Posterior vena cava (tissue), 2 donors: Measurements from ENCODE around the gene IGSF23. TPM values are rescaled to one million over a fixed set of nuclear protein-coding genes. Genes with fewer than 3 reads are reported as not detected.
"Not testable (repeated sequence)": the region's sequence is repeated elsewhere in the genome, so short reads cannot be mapped to it uniquely, and the experiment has no call there.

Experiments used
- DNase-seq: peaks from one replicate; pipeline ENCODE4 v3.0.0-alpha.2; 2020; ENCODE audit warnings: low spot score
- intact Hi-C, 2 donors: fragments of 100-400 bp; cut with DNase I; formaldehyde crosslinking; loops; one replicate each; pipeline versions ENCODE4 v1.14.1 to v1.14.2; 2022 to 2023
- total RNA-seq, 2 donors: library from RNA; stranded (reverse); fragmentation: NEBNext Ultra II Directional; extraction: Animal tissue kit (Norgen Biotek cat#: 25700); gene quantifications; one replicate each; pipeline ENCODE4 v1.2.1, GENCODE V29; 2021
- donor health status: DM: yes; HTN: yes; CAD: no.
- donor health status: DM: yes; HTN: yes; CAD: no.

The IGSF23 gene
- total RNA-seq, 2 donors from 2014 or later: not detected

DNA sequence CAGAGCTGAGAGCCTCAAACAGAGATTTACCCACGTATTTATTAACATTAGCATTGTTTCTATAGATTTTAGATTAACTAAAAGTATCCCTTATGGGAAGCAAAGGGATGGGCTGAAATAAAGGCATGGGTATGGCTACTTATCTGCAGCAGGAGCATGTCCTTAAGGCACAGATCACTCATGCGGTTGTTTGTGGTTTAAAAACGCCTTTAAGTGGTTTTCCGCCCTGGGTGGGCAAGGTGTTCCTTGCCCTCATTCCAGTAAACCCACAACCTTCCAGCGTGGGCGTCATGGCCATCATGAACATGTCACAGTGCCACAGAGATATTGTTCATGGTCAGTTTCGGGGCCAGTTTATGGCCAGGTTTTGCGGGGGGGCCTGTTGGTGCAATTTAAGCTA is 18.2 kb downstream of the IGSF23 start:
- intact Hi-C loops: not testable (repeated sequence)
- DNase-seq: peak; percentile 49

- intact Hi-C loops: not testable (repeated sequence)
- DNase-seq: peak; percentile 35
Measured at GRCh38 chr19:44634058-44634457, 20.7 kb downstream of the IGSF23 start.

DNA sequence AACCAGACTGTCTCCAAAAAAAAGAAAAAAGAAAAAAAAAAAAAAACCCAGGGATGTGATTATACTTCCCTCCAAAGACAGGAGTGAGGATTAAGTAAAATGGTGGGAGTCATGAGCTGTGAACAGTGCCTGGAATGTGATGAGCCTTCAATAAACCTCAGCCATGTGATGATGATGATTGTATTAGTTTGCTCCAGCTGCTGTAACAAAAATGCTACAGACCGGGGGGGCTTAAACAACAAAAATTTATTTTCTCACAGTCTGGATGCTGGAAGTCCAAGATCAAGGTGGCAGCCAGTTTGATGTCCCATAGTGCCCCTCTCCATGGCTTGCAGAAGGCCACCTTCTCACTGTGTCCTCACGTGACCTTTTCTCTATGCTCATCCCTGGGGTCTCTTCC is 21.4 kb downstream of the IGSF23 start:
- intact Hi-C loops: no loop called here
- no peak for DNase-seq

- peak; percentile 53 for DNase-seq
- intact Hi-C loops: no loop called here
Measured at GRCh38 chr19:44635581-44636438, 22.4 kb downstream of the IGSF23 start.

GRCh38 chr19:44636439-44637389 is 23.4 kb downstream of the IGSF23 start:
- intact Hi-C loops: no loop called here
- peak; percentile 49 for DNase-seq

GRCh38 chr19:44637390-44637764 is 24.0 kb downstream of the IGSF23 start:
- intact Hi-C loops: no loop called here
- DNase-seq: peak; percentile 23

- intact Hi-C loops: no loop called here
- DNase-seq: peak; percentile 13
Measured at GRCh38 chr19:44640518-44640917, 27.2 kb downstream of the IGSF23 start.

DNA sequence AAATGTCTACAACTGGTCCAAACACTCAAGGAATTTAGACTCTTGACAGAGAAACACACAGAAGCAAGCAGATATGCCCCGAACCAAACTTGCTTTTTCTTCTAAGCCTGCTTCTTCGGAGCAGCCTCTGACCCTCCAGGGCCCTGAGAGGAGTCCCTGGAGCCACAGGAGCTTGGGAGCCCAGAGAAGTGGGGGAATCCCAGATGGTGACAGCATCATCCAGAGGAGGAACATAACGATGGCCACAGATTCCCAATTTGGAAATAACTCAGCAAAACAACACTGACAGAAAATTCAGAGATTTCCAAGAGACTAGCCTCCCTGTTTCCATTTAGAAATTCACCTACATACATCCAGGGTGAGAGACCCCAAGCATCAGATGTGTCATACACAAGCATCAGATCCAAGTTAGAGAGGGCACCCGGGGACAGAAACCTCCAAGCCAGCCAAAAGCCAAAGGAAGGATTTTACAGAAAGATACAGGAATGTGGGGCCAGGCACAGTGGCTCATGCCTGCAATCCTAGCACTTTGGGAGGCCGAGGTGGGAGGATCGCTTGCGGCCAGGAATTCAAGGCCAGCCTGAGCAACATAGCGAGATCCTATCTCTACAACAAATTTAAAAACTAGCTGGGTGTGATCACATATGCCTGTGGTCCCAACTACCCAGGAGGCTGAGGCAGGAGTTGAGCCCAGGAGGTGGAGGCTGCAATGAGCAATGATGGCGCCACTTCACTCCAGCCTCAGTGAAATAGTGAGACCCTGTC is 28.3 kb downstream of the IGSF23 start:
- DNase-seq: peak; percentile 55
- intact Hi-C loops: no loop called here

DNA sequence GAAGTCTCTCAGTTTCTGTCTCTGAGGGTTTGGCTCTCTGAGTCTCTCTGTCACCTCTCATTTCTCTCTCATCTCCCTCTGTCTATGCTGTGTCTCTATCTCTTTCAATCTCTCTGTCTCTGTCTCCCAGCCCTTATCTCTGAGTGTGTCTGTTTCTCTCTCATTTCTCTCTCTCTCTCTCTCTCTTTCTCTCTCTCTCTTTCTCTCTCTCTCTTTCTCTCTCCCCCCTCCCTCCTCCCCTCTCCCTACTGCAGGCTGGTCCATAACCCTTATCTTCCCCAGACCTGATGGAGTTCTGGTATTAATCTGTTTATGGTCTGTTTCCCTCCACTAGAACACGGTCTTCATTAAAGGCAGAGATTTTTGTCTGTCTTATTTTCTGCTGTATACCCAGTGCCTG is 29.0 kb downstream of the IGSF23 start:
- no peak for DNase-seq
- intact Hi-C loops: no loop called here

GRCh38 chr19:44643605-44644401 is 30.4 kb downstream of the IGSF23 start, which contains the start of gene PVR:
PVR (plus strand) TSS chr19:44643910; CDS start chr19:44644097, 187 bp downstream.
- DNase-seq: peak; percentile 91

DNA sequence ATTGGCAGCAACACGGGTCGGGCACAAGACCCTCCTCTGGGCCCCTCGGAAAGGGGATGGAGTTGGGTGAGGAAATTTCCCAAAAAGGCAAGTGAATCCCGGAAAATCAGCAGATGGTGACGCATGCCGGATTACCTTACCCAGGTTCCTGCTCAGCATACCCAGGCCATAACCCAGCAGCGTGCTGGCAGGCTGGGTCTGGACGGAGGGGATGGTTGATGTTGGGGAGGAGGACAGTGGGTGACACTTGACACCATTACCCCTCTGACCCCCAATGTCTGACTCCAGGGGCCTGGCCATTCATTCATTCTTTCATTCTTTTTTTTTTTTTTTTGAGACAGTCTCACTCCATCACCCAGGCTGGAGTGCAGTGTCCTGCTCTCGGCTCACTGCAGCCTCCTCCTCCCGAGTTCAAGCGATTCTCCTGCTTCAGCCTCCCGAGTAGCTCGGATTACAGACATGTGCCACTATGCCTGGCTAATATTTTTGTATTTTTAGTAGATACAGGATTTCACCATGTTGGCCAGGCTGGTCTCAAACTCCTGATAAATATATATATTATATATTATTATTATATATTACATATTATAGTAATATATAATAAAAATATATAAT is 31.1 kb downstream of the IGSF23 start:
- peak; percentile 51 for DNase-seq
- intact Hi-C loops: no loop called here

More at GRCh38 chr19:44643605-44644401, 30.4 kb downstream of the IGSF23 start, which contains the start of gene PVR:
- intact Hi-C loops: no loop called here

- intact Hi-C loops: no loop called here
- no peak for DNase-seq
Measured at GRCh38 chr19:44645407-44646048, 32.2 kb downstream of the IGSF23 start.

DNA sequence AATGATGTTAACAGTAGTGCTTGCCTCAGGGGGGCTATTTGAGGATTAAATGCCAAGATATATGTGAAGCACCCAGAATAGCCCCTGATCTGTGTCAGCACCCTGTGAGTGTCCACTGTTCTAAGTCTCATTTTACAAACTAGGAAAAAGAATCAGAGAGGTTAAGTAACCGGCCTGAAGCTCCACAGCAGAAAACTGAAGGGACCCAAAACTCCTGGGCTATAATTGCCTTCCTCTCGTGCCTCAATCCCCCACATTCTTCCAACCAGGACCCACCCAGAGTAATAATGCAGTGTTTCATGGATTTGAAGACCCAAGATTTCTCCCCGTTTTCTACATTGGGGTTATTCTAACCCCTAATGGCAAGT is 32.7 kb downstream of the IGSF23 start:
- no peak for DNase-seq
- intact Hi-C loops: no loop called here

- intact Hi-C loops: no loop called here
- peak; percentile 76 for DNase-seq
Measured at GRCh38 chr19:44647144-44647543, 33.8 kb downstream of the IGSF23 start.

- intact Hi-C loops: no loop called here
- peak; percentile 46 for DNase-seq
Measured at GRCh38 chr19:44648631-44649251, 35.4 kb downstream of the IGSF23 start.

DNA sequence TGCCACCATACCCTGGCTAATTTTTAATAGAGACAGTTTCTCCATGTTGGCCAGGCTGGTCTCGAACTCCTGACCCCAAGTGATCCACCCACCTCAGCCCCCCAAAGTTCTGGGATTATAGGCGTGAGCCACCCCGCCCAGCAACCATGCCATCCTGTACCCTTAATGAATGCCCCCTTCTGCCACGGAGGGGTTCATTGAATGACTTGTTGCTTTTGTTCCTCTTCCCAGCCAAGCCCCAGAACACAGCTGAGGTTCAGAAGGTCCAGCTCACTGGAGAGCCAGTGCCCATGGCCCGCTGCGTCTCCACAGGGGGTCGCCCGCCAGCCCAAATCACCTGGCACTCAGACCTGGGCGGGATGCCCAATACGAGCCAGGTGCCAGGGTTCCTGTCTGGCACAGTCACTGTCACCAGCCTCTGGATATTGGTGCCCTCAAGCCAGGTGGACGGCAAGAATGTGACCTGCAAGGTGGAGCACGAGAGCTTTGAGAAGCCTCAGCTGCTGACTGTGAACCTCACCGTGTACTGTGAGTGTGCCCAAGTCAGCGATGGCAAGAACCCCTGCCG is 36.3 kb downstream of the IGSF23 start:
- DNase-seq: peak; percentile 76
- intact Hi-C loops: no loop called here

- peak; percentile 23 for DNase-seq
- intact Hi-C loops: no loop called here
Measured at GRCh38 chr19:44653343-44653742, 40.0 kb downstream of the IGSF23 start.
